Suppressor macrophage treated with lipopolysaccharide for 1 hour (primary cell): ENCODE measurements around the gene HCFC1.

ENCODE experiments used
- DNase-seq, 3 donors: peaks; one replicate each; pipeline ENCODE4 v3.0.0-alpha.2; 2020 to 2022

Gene HCFC1

DNA sequence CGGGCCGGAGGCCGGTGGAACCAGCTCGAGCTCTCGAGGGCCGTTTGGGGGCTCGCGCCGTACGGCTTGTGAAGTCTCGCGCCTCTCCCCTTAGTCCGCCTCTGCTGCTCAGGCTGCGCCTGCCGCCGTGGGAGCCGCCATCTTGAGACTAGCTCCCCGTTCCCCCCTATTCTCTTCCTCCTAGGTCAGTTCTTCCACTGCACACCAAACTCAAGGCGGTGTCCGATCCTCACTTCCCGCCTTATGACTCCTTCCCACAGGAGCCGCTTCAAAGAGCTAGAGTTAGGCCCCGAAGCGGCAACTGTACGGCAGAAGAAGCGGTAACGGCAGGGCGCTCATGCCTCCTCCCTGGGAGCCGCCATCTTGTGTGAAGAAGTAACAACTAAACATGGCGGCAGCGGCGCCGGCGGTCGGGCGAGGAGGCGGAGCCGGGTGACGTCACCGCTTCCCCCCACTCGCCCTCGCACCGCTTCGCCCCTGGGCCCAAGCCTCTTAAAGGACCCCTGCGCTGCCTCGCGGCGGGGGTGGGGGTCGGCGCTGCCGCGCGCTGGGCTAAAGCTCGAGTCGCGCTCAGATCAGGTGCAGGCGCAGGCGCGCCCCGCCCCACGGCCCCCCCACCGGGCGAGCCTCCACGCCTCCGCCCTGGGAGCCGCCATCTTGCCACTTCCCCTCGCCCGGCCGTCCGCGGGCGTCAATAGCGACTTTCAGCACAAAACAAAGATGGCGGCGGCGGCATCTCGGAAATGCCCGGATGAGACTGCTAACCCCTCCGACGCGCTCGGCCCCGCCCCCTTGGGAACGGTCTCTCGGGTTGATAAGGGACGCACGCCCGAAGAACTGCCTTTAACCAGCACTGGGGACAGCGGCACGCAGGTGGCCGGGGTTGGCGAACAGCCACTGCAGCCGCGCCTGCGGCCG is at the start of gene HCFC1:
Gene HCFC1, minus strand, starts transcription at position 369 of the 918 bp plus-strand sequence. CDS start 978 bp downstream, outside the sequence.
- DNase-seq: peak; percentile 92 to 94 (median 94)

DNA sequence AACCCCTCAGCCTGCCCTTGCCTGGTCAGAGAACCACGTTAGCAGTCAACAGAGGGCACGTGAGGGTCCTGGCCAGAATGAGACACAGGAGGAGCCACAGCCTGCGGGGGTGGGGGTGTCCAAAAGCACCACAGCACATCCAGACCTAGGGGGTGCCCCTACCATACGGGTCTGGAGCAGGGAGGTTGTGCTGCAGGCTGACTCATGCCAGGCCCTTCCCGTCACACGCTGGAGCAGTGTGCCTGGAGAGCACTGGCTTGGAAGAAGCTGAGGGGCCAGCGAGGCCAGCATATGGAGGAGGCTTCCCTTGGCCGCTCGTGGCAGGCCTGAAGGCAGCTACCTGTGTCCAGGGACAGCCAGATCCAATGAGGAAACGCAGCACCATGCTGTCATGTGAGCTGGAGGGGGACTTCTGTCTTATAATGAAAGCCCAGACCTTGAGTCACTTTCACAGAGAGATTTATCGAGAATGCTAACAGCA is 49.6 kb upstream of the HCFC1 start:
- DNase-seq: peak; percentile 79 to 88 (median 85)

DNA sequence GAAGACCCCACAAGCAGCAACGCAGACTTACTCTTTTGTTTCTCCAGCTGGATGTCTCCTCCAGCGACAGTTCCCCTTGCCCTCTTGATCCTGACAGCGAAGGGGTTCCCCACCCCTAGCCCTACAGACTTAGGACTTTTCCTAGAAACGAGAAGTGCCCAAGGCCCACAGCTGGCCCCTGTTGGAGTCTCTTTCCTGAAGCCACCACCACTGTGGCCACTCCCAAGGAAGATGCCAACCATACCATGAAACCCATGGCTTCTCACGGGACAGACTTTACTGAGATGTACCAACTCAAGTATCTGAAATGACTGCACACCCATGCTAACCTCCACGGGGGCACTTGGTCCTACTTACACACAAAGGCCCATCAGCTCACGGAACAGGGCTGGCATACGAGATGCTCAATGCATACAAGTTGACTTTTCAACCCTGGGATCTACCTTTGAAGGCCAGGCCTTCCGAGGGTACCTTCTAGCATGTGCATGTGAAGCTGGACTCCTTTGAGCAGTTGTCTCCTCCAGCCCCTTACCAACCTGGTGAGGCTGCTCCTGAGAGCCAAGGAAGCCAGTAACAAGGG is 49.0 kb upstream of the HCFC1 start:
- peak; percentile 77 to 83 (median 82) for DNase-seq

- peak; percentile 81 to 93 (median 86) for DNase-seq
Measured at GRCh38 chrX:154019633-154020528, 48.3 kb upstream of the HCFC1 start, which contains the start of gene IRAK1. IRAK1 (minus strand) TSS chrX:154019902; CDS start chrX:154019812, 90 bp downstream.

DNA sequence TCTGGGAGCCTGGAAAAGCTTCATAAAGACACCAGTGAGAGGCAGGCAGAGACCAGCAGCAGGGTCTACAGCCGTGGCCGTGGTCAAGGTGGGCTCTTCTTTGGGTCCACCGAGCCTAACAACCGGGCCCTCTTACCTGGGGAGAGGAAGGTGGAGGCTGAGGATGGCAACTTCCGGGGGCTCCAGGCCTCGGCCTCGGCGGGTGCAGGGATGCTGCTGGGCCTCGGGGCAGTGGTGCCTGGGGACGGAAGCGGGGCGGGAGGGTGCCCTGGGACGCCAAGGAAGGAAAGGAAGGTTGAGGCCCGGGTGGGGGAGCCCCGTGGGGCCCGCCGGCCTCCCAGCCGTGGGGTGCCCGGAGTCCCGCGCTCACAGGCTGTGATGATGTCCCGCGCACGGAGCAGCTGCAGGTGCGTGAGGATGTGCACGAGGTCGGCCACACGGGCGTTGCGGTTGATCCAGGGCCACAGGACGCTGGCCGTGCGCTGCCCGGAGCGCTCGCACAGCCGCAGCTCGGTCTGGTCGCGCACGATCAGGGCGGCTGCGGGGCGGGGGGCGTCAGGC is 47.5 kb upstream of the HCFC1 start:
- peak in 1 of 3 donors; percentile 36 for DNase-seq

- DNase-seq: no peak
Measured at GRCh38 chrX:154018518-154019060, 47.0 kb upstream of the HCFC1 start.

GRCh38 chrX:154017766-154018517 is 46.3 kb upstream of the HCFC1 start:
- DNase-seq: no peak

GRCh38 chrX:154016366-154017076 is 44.9 kb upstream of the HCFC1 start:
- no peak for DNase-seq

DNA sequence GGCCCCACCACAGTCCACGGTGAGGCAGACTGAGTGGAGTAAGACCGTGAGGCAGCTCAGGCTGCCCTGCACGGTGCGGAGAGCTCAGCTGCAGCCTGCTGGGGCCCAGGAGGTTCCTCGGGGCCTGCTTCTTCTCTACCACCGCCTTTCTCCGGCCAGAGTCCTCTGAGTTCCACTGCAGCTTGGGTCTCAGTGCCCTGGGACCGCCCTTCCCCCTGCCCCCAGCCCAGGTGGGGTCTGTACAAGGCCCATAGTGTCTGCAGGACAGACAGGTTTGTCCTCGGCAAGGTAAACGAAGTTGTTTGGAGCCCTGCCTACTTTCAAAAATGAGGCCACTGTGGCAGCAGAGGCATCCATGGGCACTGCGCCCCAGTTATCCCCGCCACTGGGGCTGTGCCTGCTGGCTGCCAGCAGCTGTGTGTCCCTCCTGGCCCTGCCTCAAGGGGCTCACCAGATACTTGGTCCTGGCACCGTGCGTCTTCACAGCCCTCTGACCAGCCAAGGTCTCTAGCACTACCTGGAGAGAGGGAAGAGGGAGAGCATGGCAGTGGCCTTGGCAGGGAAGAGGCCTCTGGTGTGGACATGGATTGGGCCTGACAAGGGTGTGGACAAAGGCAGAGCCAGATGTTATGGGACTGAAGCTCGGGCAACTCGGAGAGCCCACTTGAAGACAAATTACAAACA is 44.1 kb upstream of the HCFC1 start:
- DNase-seq: no peak

DNA sequence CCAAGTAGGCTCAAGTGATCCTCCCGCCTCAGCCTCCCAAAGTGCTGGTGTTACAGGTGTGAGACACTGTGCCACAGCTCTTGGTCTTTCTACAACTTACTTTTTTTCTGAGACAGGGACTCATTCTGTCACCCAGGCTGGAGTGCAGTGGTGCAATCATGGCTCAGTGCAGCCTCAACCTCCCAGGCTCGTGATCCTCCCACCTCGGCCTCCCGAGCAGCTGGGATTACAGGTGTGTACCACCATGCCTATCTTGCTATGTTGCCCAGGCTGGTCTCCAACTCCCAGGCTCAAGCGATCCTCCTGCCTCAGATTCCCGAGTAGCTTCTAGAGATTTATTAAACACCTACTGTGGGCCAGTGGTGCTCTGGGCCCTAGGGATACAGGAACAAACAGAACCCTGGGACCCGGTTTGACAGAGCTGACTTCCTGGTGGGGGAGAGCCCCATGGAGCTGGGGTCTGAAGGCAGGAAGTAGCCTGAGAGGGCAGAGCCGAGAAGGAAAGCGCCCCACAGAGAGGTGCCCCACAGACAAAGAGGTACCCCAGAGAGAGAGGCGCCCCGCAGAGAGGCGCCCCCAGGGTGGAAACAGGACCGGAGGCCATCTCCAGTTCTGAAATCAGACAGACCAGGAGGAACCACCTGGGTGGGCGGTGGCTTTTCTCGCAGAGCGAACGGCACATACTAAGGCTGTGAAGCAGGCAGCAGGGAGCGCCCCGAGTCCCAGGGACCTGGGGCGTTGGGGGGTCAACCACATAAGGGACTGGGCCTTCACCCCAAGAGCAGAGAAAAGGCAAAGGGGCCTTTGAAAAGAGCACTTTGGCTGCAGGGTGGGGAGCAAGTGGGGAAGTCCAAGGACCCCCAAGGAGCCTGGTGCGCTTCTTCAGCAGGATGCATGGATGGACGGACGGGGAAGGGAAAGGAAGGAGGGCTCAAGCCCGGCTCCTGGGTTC is 43.1 kb upstream of the HCFC1 start:
- DNase-seq: no peak

GRCh38 chrX:154013614-154014360 is 42.2 kb upstream of the HCFC1 start:
- DNase-seq: peak; percentile 46 to 47 (median 46)

DNA sequence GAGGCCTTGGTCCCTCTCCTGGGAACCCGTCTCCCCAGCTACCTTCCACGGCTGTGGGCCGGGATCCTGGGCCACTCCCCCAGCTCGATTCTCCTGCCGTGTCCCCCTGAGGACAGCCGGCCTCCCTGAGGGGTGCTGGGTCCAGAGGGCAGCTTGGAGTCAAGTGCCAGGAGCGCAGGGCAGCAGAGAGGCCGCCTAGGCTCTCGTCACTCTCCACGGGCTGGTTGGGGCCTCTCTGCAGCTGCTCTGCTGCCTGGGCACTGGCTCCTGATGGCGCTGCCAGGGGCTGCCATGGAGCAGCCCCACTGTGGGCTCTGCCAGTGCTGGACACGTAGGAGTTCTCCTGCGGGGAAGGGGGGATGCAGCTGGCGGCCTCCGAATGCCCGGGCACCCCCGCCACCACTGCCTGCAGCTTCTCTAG is 41.4 kb upstream of the HCFC1 start:
- DNase-seq: no peak

GRCh38 chrX:154012336-154012991 is 40.8 kb upstream of the HCFC1 start:
- no peak for DNase-seq

- DNase-seq: no peak
Measured at GRCh38 chrX:154011376-154012335, 40.0 kb upstream of the HCFC1 start.

GRCh38 chrX:154010330-154011087 is 38.9 kb upstream of the HCFC1 start:
- peak; percentile 81 to 91 (median 86) for DNase-seq
